GM18867 (cell line): Measurements from ENCODE around the gene TTR.

Source experiments
- ATAC-seq: cut with Tn5 transposase; IDR thresholded peaks from one replicate; pipeline ENCODE4 v1.9.1; 2021; ENCODE audit warnings: mild to moderate bottlenecking, moderate library complexity; ENCODE audit not compliant: unreplicated experiment

The TTR gene

GRCh38 chr18:31612124-31612523 lies 20.4 kb downstream of the TTR start:
- no peak for ATAC-seq

GRCh38 chr18:31614044-31614443 lies 22.4 kb downstream of the TTR start:
- ATAC-seq: no peak

GRCh38 chr18:31616586-31616985 lies 24.9 kb downstream of the TTR start:
- no peak for ATAC-seq

GRCh38 chr18:31617031-31617717 lies 25.5 kb downstream of the TTR start:
- peak; percentile 77 for ATAC-seq

GRCh38 chr18:31618801-31619200 lies 27.1 kb downstream of the TTR start:
- ATAC-seq: no peak

- no peak for ATAC-seq
Observed at GRCh38 chr18:31619291-31619690, 27.6 kb downstream of the TTR start.

- no peak for ATAC-seq
Observed at GRCh38 chr18:31624892-31625640, 33.4 kb downstream of the TTR start.

- no peak for ATAC-seq
Observed at GRCh38 chr18:31626409-31626808, 34.7 kb downstream of the TTR start.

GRCh38 chr18:31630549-31630948 lies 38.9 kb downstream of the TTR start:
- no peak for ATAC-seq

- ATAC-seq: no peak
Observed at GRCh38 chr18:31631526-31631925, 39.8 kb downstream of the TTR start.

- ATAC-seq: no peak
Observed at GRCh38 chr18:31632356-31632755, 40.7 kb downstream of the TTR start.

- peak; percentile 13 for ATAC-seq
Observed at GRCh38 chr18:31633392-31634330, 42.0 kb downstream of the TTR start.

- ATAC-seq: peak; percentile 99
Observed at GRCh38 chr18:31634331-31634713, 42.6 kb downstream of the TTR start.

- ATAC-seq: no peak
Observed at GRCh38 chr18:31636387-31636786, 44.7 kb downstream of the TTR start.

GRCh38 chr18:31637445-31637844 lies 45.8 kb downstream of the TTR start:
- ATAC-seq: no peak

- no peak for ATAC-seq
Observed at GRCh38 chr18:31643003-31643402, 51.3 kb downstream of the TTR start.

GRCh38 chr18:31645411-31645810 lies 53.7 kb downstream of the TTR start:
- no peak for ATAC-seq

GRCh38 chr18:31646332-31647126 lies 54.9 kb downstream of the TTR start:
- no peak for ATAC-seq

GRCh38 chr18:31647127-31647753 lies 55.6 kb downstream of the TTR start:
- no peak for ATAC-seq
